K562 (cell line): Measurements from ENCODE around the gene CD84. TPM values are rescaled to one million over a fixed set of nuclear protein-coding genes. Genes with fewer than 3 reads are reported as not detected.

Experiments
- BDP1 ChIP-seq: IDR thresholded peaks from 3 replicates; pipeline ENCODE4 v1.6.1; 2011; ENCODE audit not compliant: insufficient read length, insufficient read depth
- CC2D1A ChIP-seq: fragments of 450-650 bp; IDR thresholded peaks from 2 replicates; pipeline ENCODE4 v1.6.1; 2017; ENCODE audit warnings: mild to moderate bottlenecking
- FOSL1 ChIP-seq: fragments of 200-800 bp; sonication (Bioruptor generic); conservative IDR thresholded peaks from 2 replicates; pipeline ENCODE4 v1.6.1; 2016; ENCODE audit warnings: missing genetic modification characterization, missing compliant biosample characterization
- GTF2F1 ChIP-seq: IDR thresholded peaks from 2 replicates; pipeline ENCODE4 v1.6.1; 2011; ENCODE audit warnings: low read depth, low read length, improper control_type of control experiment
- KAT7 ChIP-seq: sonication (generic); formaldehyde crosslinking; IDR thresholded peaks from 2 replicates; pipeline ENCODE4 v1.8.0; 2022; ENCODE audit warnings: missing genetic modification reagents, mild to moderate bottlenecking, borderline replicate concordance
- NCOR1 ChIP-seq: fragments of 450-650 bp; IDR thresholded peaks from 2 replicates; pipeline ENCODE4 v1.6.1; 2016; ENCODE audit warnings: mild to moderate bottlenecking, moderate library complexity
- NFIX ChIP-seq: fragments of 250-450 bp; sonication (Bioruptor Pico); IDR thresholded peaks from 2 replicates; pipeline ENCODE4 v1.4.0; 2020; ENCODE audit warnings: low read depth, mild to moderate bottlenecking, moderate library complexity
- PYGO2 ChIP-seq: fragments of 450-650 bp; IDR thresholded peaks from 2 replicates; pipeline ENCODE4 v1.6.1; 2016; ENCODE audit warnings: mild to moderate bottlenecking, missing genetic modification characterization, moderate library complexity, missing compliant biosample characterization
- RBM25 ChIP-seq: fragments of 200-400 bp; formaldehyde crosslinking; IDR thresholded peaks from 2 replicates; pipeline ENCODE4 v1.6.1; 2018; ENCODE audit warnings: low read length, low read depth, moderate library complexity; ENCODE audit not compliant: severe bottlenecking
- SOX6 ChIP-seq: fragments of 450-650 bp; IDR thresholded peaks from 2 replicates; pipeline ENCODE4 v1.6.1; 2014; ENCODE audit warnings: mild to moderate bottlenecking
- SRSF9 ChIP-seq: fragments of 200-400 bp; formaldehyde crosslinking; IDR thresholded peaks from 2 replicates; pipeline ENCODE4 v1.6.1; 2017; ENCODE audit warnings: low read depth, low read length, borderline replicate concordance
- TCF3 ChIP-seq: sonication (generic); formaldehyde crosslinking; IDR thresholded peaks from 2 replicates; pipeline ENCODE4 v1.4.0; 2020; ENCODE audit warnings: mild to moderate bottlenecking, missing genetic modification reagents
- TEAD4 ChIP-seq, 2 experiments: sonication (generic) in 1 of 2; formaldehyde crosslinking in 1 of 2; IDR thresholded peaks; 2 replicates each; pipeline versions ENCODE4 v1.6.1 to v1.8.0; 2012 to 2022; ENCODE audit warnings: borderline replicate concordance in 1 of 2, inconsistent platforms in 1 of 2, low read length in 1 of 2, mild to moderate bottlenecking in 1 of 2, missing genetic modification reagents in 1 of 2
- XRCC4 ChIP-seq: IDR thresholded peaks from one replicate; pipeline ENCODE4 v1.6.1; 2011; ENCODE audit not compliant: insufficient read depth, insufficient read length; ENCODE audit errors: extremely low read depth
- ZC3H11A ChIP-seq: IDR thresholded peaks from 2 replicates; pipeline ENCODE4 v1.6.1; 2012; ENCODE audit warnings: low read depth, low read length, improper control_type of control experiment
- ZNF584 ChIP-seq: fragments of 200-800 bp; sonication (Bioruptor generic); IDR thresholded peaks from 2 replicates; pipeline ENCODE4 v1.6.1; 2016; ENCODE audit warnings: low read depth, mild to moderate bottlenecking, missing genetic modification characterization, missing compliant biosample characterization
- polyA plus RNA-seq, 8 experiments: library from polyadenylated mRNA; depleted of rRNA in 4 of 8; stranded (reverse) in 5 of 8; unstranded in 3 of 8; fragments of >200 nt; fragmentation: Nextera tagmentation in 2 of 8; fragmentation: Illumina TruSeq in 1 of 8; extraction: Ambion mirVana in 2 of 8; extraction: Trizol in 1 of 8; gene quantifications; 2 replicates each; pipeline versions ENCODE4 v1.2.1 to v1.2.3, GENCODE V29; 2011 to 2014; ENCODE audit warnings: inconsistent platforms in 1 of 8, missing spikeins in 1 of 8
- total RNA-seq, 7 experiments: library from RNA; depleted of rRNA in 6 of 7; stranded (reverse); fragments of >200 nt in 6 of 7; fragmentation: Illumina TruSeq in 2 of 7; extraction: Trizol in 2 of 7; gene quantifications; 2 replicates each; pipeline versions ENCODE4 v1.2.1 to v1.2.3, GENCODE V29; 2011 to 2021; ENCODE audit warnings: low replicate concordance in 1 of 7
- TF ChIP-seq, protein P1 (sequence below): fragments of 450-650 bp; IDR thresholded peaks from 2 replicates; pipeline ENCODE4 v1.6.1; 2016; ENCODE audit warnings: mild to moderate bottlenecking
- TF ChIP-seq, protein P2 (sequence below), 2 experiments: fragments of 450-650 bp; conservative IDR thresholded peaks; 2 replicates each; pipeline ENCODE4 v1.6.1; 2017; ENCODE audit warnings: mild to moderate bottlenecking in 2 of 2, moderate library complexity in 2 of 2
- TF ChIP-seq, protein P3 (sequence below): fragments of 450-650 bp; IDR thresholded peaks from 2 replicates; pipeline ENCODE4 v1.6.1; 2016; ENCODE audit warnings: low read depth, mild to moderate bottlenecking, moderate library complexity
- TF ChIP-seq, protein P4 (sequence below): fragments of 250-450 bp; sonication (Bioruptor Pico); IDR thresholded peaks from 2 replicates; pipeline ENCODE4 v1.6.1; 2021; ENCODE audit warnings: mild to moderate bottlenecking
- TF ChIP-seq, protein P5 (sequence below): fragments of 250-450 bp; sonication (Bioruptor Pico); IDR thresholded peaks from 2 replicates; pipeline ENCODE4 v1.5.0; 2020; ENCODE audit warnings: mild to moderate bottlenecking

CD84 gene
- total and polyA plus RNA-seq, 9 of the 15 experiments (the other 6 are each of a cell fraction or from before 2014, with no cell fraction given) = 0.82 to 6.8 (median 2.0) TPM

DNA sequence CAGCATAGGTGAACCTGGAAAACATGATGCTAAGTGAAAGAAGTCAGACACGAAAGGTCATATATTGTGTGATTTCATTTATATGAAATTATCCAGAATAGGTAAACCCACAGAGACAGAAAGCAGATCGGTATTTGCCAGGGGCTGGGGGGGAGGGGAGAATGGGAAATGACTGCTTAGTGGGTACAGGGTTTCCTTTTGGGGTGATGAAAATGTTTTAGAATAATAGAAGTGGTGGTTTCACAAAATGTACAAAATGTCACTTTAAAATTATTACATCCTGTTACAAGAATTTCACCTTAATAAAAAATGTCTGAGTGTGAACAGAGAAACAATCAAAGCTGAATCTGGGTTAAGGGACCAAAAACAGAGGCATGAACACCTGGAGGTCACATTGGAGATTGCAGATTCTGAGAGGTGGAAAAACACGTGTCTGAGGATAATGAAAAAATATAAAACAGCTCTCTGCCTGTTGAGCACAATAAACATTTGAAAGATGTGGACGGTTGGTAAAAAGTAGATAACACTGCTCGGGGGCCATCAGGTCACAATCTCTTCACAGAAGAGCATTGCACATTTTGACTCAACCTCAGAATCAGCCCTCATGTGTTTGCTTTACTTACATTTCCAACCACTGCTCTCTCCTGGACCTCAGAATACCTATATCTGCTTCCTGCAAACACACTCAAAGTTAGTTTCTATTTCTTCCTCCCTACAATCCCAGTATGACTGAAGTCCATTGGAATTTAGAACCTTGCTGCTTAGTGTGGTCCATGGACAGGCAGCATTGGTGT is 59.5 kb downstream of the CD84 start (continued):
- no peak for TF ChIP-seq ZNF584
- TF ChIP-seq NCOR1 = peak; percentile 23; the same call in 1 of the 2 replicates
- TF ChIP-seq, protein P1, sequence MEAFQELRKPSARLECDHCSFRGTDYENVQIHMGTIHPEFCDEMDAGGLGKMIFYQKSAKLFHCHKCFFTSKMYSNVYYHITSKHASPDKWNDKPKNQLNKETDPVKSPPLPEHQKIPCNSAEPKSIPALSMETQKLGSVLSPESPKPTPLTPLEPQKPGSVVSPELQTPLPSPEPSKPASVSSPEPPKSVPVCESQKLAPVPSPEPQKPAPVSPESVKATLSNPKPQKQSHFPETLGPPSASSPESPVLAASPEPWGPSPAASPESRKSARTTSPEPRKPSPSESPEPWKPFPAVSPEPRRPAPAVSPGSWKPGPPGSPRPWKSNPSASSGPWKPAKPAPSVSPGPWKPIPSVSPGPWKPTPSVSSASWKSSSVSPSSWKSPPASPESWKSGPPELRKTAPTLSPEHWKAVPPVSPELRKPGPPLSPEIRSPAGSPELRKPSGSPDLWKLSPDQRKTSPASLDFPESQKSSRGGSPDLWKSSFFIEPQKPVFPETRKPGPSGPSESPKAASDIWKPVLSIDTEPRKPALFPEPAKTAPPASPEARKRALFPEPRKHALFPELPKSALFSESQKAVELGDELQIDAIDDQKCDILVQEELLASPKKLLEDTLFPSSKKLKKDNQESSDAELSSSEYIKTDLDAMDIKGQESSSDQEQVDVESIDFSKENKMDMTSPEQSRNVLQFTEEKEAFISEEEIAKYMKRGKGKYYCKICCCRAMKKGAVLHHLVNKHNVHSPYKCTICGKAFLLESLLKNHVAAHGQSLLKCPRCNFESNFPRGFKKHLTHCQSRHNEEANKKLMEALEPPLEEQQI = peak; percentile 61; the same call in 1 of the 2 replicates
- TF ChIP-seq SRSF9 = no peak
- peak; percentile 63; the same call in 1 of the 2 replicates for TF ChIP-seq TEAD4 (IDR thresholded peaks at IDR 0.05; ENCODE audit: low read length)
- no peak for TF ChIP-seq TEAD4 (CRISPR knock-in tag; IDR thresholded peaks at IDR 0.05; ENCODE audit: borderline replicate concordance)
- peak; percentile 64; the same call in 1 of the 2 replicates for TF ChIP-seq CC2D1A
- TF ChIP-seq FOSL1 (tag) = no peak
- TF ChIP-seq, protein P2, sequence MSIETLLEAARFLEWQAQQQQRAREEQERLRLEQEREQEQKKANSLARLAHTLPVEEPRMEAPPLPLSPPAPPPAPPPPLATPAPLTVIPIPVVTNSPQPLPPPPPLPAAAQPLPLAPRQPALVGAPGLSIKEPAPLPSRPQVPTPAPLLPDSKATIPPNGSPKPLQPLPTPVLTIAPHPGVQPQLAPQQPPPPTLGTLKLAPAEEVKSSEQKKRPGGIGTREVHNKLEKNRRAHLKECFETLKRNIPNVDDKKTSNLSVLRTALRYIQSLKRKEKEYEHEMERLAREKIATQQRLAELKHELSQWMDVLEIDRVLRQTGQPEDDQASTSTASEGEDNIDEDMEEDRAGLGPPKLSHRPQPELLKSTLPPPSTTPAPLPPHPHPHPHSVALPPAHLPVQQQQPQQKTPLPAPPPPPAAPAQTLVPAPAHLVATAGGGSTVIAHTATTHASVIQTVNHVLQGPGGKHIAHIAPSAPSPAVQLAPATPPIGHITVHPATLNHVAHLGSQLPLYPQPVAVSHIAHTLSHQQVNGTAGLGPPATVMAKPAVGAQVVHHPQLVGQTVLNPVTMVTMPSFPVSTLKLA (conservative IDR thresholded peaks at IDR 0.05) = peak in 1 of 2 experiments; percentile 49; a peak in 1 of 4 replicates
- no peak for TF ChIP-seq RBM25
- TF ChIP-seq, protein P3, sequence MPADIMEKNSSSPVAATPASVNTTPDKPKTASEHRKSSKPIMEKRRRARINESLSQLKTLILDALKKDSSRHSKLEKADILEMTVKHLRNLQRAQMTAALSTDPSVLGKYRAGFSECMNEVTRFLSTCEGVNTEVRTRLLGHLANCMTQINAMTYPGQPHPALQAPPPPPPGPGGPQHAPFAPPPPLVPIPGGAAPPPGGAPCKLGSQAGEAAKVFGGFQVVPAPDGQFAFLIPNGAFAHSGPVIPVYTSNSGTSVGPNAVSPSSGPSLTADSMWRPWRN = 0 out of 2 replicates have a peak, but pooled peaks have one; percentile 23
- TF ChIP-seq TCF3 (CRISPR knock-in tag) = peak; percentile 60
- TF ChIP-seq ZC3H11A = no peak
- peak; percentile 77; the same call in 1 of the 2 replicates for TF ChIP-seq SOX6
- no peak for TF ChIP-seq NFIX (CRISPR knock-in tag)
- no peak for TF ChIP-seq XRCC4
- TF ChIP-seq PYGO2 (tag) = no peak
- TF ChIP-seq, protein P4, sequence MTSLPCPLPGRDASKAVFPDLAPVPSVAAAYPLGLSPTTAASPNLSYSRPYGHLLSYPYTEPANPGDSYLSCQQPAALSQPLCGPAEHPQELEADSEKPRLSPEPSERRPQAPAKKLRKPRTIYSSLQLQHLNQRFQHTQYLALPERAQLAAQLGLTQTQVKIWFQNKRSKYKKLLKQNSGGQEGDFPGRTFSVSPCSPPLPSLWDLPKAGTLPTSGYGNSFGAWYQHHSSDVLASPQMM (CRISPR knock-in tag) = no peak
- TF ChIP-seq BDP1 = no peak
- TF ChIP-seq GTF2F1 = no peak
- TF ChIP-seq KAT7 (CRISPR knock-in tag) = no peak
- TF ChIP-seq, protein P5, sequence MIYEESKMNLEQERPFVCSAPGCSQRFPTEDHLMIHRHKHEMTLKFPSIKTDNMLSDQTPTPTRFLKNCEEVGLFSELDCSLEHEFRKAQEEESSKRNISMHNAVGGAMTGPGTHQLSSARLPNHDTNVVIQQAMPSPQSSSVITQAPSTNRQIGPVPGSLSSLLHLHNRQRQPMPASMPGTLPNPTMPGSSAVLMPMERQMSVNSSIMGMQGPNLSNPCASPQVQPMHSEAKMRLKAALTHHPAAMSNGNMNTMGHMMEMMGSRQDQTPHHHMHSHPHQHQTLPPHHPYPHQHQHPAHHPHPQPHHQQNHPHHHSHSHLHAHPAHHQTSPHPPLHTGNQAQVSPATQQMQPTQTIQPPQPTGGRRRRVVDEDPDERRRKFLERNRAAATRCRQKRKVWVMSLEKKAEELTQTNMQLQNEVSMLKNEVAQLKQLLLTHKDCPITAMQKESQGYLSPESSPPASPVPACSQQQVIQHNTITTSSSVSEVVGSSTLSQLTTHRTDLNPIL (CRISPR knock-in tag) = no peak
